ENCODE measurements around the gene VASH1.

VASH1 gene

GRCh38 chr14:76812422-76813383 lies 51.4 kb downstream of the VASH1 start, which contains the start of gene ANGEL1 (continued):
- peak; percentile 58; the same call in 1 of the 2 replicates for TF ChIP-seq ZBTB20 (tag by site-specific recombination; IDR thresholded peaks at IDR 0.05)
- peak; percentile 86 for TF ChIP-seq ZNF335 (tag by site-specific recombination; conservative IDR thresholded peaks at IDR 0.05)
- TF ChIP-seq BCL11B (tag by site-specific recombination; IDR thresholded peaks at IDR 0.05; ENCODE audit: low read depth): no peak
- TF ChIP-seq, protein P1, sequence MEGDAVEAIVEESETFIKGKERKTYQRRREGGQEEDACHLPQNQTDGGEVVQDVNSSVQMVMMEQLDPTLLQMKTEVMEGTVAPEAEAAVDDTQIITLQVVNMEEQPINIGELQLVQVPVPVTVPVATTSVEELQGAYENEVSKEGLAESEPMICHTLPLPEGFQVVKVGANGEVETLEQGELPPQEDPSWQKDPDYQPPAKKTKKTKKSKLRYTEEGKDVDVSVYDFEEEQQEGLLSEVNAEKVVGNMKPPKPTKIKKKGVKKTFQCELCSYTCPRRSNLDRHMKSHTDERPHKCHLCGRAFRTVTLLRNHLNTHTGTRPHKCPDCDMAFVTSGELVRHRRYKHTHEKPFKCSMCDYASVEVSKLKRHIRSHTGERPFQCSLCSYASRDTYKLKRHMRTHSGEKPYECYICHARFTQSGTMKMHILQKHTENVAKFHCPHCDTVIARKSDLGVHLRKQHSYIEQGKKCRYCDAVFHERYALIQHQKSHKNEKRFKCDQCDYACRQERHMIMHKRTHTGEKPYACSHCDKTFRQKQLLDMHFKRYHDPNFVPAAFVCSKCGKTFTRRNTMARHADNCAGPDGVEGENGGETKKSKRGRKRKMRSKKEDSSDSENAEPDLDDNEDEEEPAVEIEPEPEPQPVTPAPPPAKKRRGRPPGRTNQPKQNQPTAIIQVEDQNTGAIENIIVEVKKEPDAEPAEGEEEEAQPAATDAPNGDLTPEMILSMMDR (tag by site-specific recombination; IDR thresholded peaks at IDR 0.05): no peak
- TF ChIP-seq PBX3 (CRISPR knock-in tag; IDR thresholded peaks at IDR 0.05): 0 out of 2 replicates have a peak, but pooled peaks have one; percentile 30
- TF ChIP-seq, protein P2, sequence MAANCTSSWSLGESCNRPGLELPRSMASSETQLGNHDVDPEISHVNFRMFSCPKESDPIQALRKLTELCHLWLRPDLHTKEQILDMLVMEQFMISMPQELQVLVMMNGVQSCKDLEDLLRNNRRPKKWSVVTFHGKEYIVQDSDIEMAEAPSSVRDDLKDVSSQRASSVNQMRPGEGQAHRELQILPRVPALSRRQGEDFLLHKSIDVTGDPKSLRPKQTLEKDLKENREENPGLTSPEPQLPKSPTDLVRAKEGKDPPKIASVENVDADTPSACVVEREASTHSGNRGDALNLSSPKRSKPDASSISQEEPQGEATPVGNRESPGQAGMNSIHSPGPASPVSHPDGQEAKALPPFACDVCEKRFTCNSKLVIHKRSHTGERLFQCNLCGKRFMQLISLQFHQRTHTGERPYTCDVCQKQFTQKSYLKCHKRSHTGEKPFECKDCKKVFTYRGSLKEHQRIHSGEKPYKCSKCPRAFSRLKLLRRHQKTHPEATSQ (tag by site-specific recombination; IDR thresholded peaks at IDR 0.05): peak; percentile 70; the same call in 1 of the 2 replicates
- TF ChIP-seq ZNF416 (tag by site-specific recombination; IDR thresholded peaks at IDR 0.05): no peak
- TF ChIP-seq ZNF623 (tag by site-specific recombination; IDR thresholded peaks at IDR 0.05): no peak
- TF ChIP-seq EGR2 (tag by site-specific recombination; IDR thresholded peaks at IDR 0.05; ENCODE audit: low read depth): peak; percentile 87
- TF ChIP-seq ZNF354C (tag by site-specific recombination; IDR thresholded peaks at IDR 0.05; ENCODE audit: borderline replicate concordance, low read depth): no peak
- TF ChIP-seq, protein P3, sequence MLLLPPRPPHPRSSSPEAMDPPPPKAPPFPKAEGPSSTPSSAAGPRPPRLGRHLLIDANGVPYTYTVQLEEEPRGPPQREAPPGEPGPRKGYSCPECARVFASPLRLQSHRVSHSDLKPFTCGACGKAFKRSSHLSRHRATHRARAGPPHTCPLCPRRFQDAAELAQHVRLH (tag by site-specific recombination; IDR thresholded peaks at IDR 0.05): 0 out of 2 replicates have a peak, but pooled peaks have one; percentile 26
- peak; percentile 90 for TF ChIP-seq KLF16 (tag by site-specific recombination; IDR thresholded peaks at IDR 0.05)
- TF ChIP-seq ZNF629 (tag by site-specific recombination; IDR thresholded peaks at IDR 0.05): peak; percentile 49
- peak; percentile 24; the same call in 1 of the 2 replicates for TF ChIP-seq ZNF37A (tag by site-specific recombination; IDR thresholded peaks at IDR 0.05)
- peak; percentile 53; the same call in 1 of the 2 replicates for TF ChIP-seq ZNF449 (tag by site-specific recombination; IDR thresholded peaks at IDR 0.05)
- TF ChIP-seq, protein P4, sequence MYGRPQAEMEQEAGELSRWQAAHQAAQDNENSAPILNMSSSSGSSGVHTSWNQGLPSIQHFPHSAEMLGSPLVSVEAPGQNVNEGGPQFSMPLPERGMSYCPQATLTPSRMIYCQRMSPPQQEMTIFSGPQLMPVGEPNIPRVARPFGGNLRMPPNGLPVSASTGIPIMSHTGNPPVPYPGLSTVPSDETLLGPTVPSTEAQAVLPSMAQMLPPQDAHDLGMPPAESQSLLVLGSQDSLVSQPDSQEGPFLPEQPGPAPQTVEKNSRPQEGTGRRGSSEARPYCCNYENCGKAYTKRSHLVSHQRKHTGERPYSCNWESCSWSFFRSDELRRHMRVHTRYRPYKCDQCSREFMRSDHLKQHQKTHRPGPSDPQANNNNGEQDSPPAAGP (tag by site-specific recombination; IDR thresholded peaks at IDR 0.05): peak; percentile 85
